ENCODE data around the gene THAP8.
"Not testable (repeated sequence)": the region's sequence is repeated elsewhere in the genome, so short reads cannot be mapped to it uniquely, and the experiment has no call there.

The THAP8 gene

GRCh38 chr19:36043952-36044351, 10.1 kb downstream of the THAP8 start:
- TF ChIP-seq CTCF (IDR thresholded peaks at IDR 0.05) = no peak
- H3K27me3 ChIP-seq (ENCODE audit: control insufficient read depth, insufficient read depth, low read length) = no peaks in the 10 kb centered on the region
- peaks cover 22% of the 10 kb centered on the region for H3K79me2 ChIP-seq
- no peak overlapping the region for H3K9ac ChIP-seq
- H3K4me2 ChIP-seq (ENCODE audit: low read length) = no peak overlapping the region
- H3K4me1 ChIP-seq = no peaks in the 10 kb centered on the region
- no peaks in the 10 kb centered on the region for H3K9me3 ChIP-seq (ENCODE audit: control insufficient read depth, low read length)
- no peaks in the 10 kb centered on the region for H3K36me3 ChIP-seq (ENCODE audit: control insufficient read depth, insufficient read depth, low read length)
- H3K4me3 ChIP-seq (ENCODE audit: low read depth, low read length) = no peak overlapping the region
- no peak overlapping the region for H3K27ac ChIP-seq
- H2AFZ ChIP-seq = no peak overlapping the region

DNA sequence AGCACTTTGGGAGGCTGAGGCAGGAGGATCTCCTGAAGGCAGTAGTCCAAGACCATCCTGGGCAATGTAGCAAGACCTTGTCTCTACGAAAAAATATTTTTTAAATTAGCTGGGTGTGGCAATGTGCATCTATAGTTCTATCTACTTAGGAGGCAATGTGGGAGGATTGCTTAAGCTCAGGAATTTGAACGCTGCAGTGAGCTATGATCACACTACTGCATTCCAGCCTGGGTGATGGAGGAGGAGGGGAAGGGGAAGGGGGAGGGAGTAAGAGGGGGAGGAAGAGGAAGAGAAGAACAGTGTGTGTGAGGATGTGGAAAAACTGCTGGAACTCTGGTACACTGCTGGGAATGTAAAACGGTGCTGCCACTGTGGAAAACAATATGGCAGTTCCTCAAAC, 12.3 kb downstream of the THAP8 start:
- H3K27ac ChIP-seq = no peak overlapping the region
- no peak overlapping the region for H2AFZ ChIP-seq
- no peak for TF ChIP-seq CTCF (IDR thresholded peaks at IDR 0.05)
- no peaks in the 10 kb centered on the region for H3K27me3 ChIP-seq (ENCODE audit: control insufficient read depth, insufficient read depth, low read length)
- H3K79me2 ChIP-seq = peaks cover 14% of the 10 kb centered on the region
- H3K4me3 ChIP-seq (ENCODE audit: low read depth, low read length) = no peak overlapping the region
- H3K9ac ChIP-seq = no peak overlapping the region
- no peaks in the 10 kb centered on the region for H3K9me3 ChIP-seq (ENCODE audit: control insufficient read depth, low read length)
- H3K4me2 ChIP-seq (ENCODE audit: low read length) = no peak overlapping the region
- no peaks in the 10 kb centered on the region for H3K4me1 ChIP-seq
- H3K36me3 ChIP-seq (ENCODE audit: control insufficient read depth, insufficient read depth, low read length) = no peaks in the 10 kb centered on the region

DNA sequence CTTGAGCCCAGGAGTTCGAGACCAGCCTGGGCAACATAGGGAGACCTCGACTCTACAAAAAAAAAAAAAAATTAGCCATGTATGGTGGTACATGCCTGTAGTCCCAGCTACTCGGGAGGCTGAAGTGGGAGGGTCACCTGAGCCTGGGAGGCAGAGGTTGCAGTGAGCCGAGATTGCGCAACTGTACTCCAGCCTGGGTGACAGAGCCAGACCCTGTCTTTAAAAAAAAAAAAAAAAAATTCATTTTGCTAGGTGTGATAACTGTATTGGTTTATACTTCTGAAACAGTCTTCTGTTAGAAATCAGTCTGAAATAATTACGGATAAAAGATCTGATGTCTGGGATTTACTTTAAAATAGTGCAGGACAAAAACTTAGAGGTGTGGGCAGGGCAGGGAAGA, 13.0 kb downstream of the THAP8 start:
- not testable (repeated sequence) for H3K79me2 ChIP-seq; H3K4me2 ChIP-seq (ENCODE audit: low read length); H3K9me3 ChIP-seq (ENCODE audit: control insufficient read depth, low read length); H3K36me3 ChIP-seq (ENCODE audit: control insufficient read depth, insufficient read depth, low read length); H3K27ac ChIP-seq; H3K4me1 ChIP-seq; H3K9ac ChIP-seq; H3K4me3 ChIP-seq (ENCODE audit: low read depth, low read length); H3K27me3 ChIP-seq (ENCODE audit: control insufficient read depth, insufficient read depth, low read length); H2AFZ ChIP-seq

GRCh38 chr19:36040495-36040894, 13.6 kb downstream of the THAP8 start:
- Histone ChIP-seq H2AFZ (no peak overlapping the region), H3K36me3 (ENCODE audit: control insufficient read depth, insufficient read depth, low read length) (no peaks in the 10 kb centered on the region), H3K4me1 (no peaks in the 10 kb centered on the region), H3K4me2 (ENCODE audit: low read length) (no peak overlapping the region), H3K9me3 (ENCODE audit: control insufficient read depth, low read length) (no peaks in the 10 kb centered on the region), H3K27ac (no peak overlapping the region), H3K9ac (no peak overlapping the region), H3K4me3 (ENCODE audit: low read depth, low read length) (no peak overlapping the region), H3K79me2 (peaks cover 7% of the 10 kb centered on the region), H3K27me3 (ENCODE audit: control insufficient read depth, insufficient read depth, low read length) (no peaks in the 10 kb centered on the region)
- no peak for TF ChIP-seq CTCF (IDR thresholded peaks at IDR 0.05)

DNA sequence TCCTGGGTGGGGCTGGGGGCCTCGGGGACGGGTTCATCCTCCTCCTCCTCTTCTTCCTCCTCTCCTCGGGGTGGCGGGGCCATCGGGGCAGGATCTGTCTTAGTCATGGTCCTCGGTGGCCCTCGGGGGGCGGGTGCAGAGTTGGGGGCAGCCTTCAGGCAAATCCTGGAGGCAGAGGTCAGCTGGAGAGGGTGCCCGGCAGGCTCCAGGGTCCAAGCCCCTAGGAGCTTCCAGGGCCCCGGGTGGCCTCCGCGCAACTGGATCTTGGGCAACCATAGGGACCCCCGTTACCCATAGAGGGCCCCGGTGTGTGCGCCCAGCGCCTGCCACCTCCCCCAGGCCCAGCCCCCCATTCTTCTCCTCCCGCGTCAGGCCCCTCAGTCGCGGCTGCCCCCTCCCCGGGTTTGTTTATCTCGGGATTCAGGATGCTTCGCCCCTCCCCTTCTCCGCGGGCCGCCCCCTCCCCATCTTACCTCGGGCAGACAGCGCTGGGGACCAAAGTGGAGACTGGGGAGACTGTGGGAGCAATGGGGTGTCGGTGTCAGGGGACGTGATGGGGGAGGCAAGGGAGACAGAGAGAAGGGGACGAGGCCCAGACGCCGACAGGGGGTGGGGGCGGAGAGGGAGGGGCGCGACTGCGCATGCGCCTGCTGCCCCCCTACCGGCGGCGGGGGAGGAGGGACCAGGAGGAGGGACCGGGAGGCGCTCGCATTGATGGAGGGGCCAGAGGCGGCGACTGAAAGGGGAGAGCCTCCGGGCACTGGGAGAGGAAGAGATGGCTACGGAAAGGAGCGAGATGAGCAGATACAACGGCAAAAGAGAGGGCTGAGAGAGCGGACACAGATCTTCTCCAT, 21.6 kb downstream of the THAP8 start, which contains the start of gene CLIP3:
Gene CLIP3, minus strand, starts transcription at position 623 of the 854 bp plus-strand sequence. Its CDS starts 516 bp downstream, at position 107.
- Histone ChIP-seq H3K4me1 (peaks cover 3% of the 10 kb centered on the region), H3K4me2 (ENCODE audit: low read length) (peak within 1 kb of the TSS; percentile 58), H3K27ac (no peak within 1 kb of the TSS), H3K9me3 (ENCODE audit: control insufficient read depth, low read length) (no peaks in the 10 kb centered on the region), H3K36me3 (ENCODE audit: control insufficient read depth, insufficient read depth, low read length) (no peaks in the 10 kb centered on the region), H3K79me2 (no peaks in the 10 kb centered on the region), H3K27me3 (ENCODE audit: control insufficient read depth, insufficient read depth, low read length) (no peaks in the 10 kb centered on the region), H3K4me3 (ENCODE audit: low read depth, low read length) (peak within 1 kb of the TSS; percentile 49), H2AFZ (peak within 1 kb of the TSS; percentile 94), H3K9ac (peak within 1 kb of the TSS; percentile 51)
- TF ChIP-seq CTCF (IDR thresholded peaks at IDR 0.05) = no peak
